GM18499 (cell line): ENCODE data around the gene IL12RB1.
"Not testable (repeated sequence)": the region's sequence is repeated elsewhere in the genome, so short reads cannot be mapped to it uniquely, and the experiment has no call there.

Source experiments
- ATAC-seq: cut with Tn5 transposase; IDR thresholded peaks from one replicate; pipeline ENCODE4 v1.9.1; 2021; ENCODE audit warnings: moderate number of reproducible peaks; ENCODE audit not compliant: insufficient read depth, unreplicated experiment

IL12RB1 gene

DNA sequence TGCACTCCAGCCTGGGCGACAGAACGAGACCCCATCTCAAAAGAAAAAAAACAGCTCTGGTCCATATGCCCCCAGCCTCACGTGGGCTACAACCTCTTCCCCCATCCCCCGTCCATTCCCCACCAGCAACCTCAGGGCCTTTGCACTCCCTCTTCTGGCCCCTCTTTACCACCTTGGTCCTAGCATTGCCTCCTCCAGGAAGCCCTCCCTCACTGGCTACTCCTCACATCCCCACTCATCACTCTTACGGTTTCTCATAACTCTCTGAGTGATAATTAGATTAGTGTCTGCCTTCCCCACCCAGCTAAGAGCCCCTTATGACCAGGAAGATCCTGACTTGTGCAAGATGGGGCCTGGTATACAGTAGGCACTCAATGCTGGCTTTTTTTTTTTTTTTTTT is 30.8 kb downstream of the IL12RB1 start:
- no peak for ATAC-seq

DNA sequence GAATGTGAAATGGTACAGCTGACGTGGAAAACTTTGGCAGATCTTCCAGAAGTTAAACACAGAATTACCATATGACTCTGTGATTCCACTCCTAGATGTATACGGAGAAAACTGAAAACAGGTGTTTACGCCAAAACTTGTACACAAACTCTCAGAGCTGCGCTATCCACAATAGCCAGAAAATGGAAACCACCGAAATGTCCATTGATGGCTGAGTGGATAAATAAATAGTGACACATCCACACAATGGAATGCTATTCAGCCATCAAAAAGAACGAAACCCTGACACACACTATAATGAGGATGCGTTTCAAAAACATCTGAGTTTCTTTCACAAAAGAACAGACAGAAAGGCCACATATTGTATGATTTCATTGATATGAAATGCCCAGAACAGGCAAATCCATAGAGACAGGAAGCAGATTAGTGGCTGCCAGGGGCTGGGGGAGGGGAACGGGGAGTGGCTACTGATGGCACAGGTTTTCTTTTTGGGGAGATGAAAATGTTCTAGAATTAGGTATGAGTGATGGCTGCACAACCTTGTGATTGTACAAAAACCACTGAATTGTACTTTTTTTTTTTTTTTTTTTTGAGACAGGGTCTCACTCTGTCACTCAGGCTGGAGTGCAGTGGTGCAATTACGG is 33.0 kb downstream of the IL12RB1 start:
- no peak for ATAC-seq

DNA sequence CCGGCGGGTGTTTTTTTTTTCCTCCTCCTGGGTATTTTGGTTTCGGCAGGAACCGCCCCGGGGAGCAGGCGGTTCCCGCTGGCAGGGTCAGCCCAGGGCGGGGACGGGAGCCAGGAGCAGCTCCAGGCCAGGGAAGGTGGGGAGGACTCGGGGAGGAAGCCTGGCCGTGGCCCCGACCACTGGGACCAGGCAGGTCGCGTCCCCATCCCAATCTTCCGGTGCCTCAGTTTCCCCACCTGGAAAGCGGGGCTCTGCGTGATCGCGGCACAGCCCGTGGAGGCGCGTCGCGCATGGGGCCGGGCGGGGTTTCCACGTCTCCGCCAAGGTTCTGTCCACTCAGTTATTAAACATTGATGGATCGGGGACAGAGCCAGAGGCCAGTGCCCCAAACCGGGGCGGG is 34.8 kb downstream of the IL12RB1 start:
- no peak for ATAC-seq

DNA sequence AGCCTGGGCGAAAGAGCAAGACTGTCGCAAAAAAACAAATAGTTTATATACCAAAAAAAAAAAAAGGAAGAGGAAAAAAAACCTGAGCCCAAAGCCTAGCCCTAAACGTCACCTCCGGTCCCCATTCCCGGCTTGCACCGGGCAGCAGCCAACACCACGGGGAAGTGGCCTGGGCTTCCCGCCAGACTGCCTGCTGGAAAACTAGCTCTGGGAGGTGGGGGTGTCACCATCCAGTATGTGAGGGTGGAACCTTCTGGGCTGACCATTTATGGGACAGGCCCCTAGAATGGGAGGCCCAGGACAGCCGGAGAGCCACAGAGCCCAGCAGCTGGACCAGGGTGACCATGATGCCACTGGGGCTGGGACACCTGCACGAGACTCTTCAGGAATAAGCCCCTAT is 37.3 kb downstream of the IL12RB1 start:
- ATAC-seq, result no peak

DNA sequence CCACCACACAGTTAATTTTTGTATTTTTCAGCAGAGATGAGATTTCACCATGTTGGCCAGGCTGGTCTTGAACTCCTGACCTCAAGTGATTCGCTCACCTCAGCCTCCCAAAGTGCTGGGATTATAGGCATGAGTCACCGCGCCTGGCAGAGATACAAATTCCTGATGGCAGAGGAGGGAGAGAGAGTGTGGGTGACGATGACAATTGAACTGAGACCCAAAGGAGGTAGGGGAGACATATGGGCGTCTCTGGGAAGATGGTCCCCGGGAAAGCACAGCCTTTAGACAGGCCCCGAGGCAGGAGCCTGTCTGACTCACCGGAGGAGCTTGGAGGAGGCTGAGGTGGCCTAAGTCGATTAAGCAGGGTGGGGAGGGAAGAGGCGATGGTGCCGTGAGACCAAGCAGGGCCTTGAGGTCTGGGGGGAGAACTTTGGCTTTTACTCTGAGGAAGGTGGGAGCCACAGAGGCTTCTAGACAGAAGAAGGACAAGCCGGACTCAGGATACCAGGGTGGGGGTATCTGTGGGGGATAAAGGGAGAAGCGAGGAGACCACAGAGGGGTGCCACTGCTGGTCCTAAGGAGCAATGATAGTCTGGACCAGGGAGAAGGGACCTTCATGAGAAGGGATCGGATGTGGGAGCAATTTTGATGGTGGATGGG is 40.5 kb downstream of the IL12RB1 start:
- no peak for ATAC-seq

DNA sequence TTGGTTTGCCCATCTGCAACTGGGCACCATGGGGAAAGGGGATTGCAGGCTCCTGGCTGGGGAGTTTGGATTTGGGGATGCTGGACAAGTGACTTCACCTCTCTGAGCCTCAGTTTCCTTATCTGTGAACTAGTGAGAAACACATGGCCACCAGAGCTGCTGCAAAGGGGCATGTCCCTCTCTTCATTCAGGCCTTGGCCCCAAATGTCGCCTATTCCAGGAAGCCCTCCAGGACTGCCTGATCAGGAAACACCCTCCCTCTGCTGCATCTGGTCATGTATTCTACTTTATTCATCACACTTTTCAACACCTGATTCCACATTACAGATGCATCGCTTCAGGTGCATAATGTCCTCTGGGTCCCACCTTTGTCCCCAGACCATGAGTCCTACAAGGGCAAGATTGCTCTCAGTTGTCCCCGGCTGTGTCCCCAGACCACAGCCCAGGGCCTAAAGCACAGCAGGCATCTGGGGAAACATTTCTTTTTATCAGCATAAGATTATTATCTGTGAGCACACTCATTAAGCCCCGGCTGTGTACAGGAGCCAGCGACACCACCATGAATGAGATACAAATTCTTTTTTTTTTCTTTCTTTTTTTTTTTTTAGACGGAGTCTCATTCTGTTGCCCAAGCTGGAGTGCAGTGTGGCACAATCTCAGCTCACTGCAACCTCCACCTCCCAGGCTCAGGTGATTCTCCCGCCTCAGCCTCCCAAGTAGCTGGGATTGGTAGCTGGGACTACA is 41.3 kb downstream of the IL12RB1 start:
- ATAC-seq, result no peak

DNA sequence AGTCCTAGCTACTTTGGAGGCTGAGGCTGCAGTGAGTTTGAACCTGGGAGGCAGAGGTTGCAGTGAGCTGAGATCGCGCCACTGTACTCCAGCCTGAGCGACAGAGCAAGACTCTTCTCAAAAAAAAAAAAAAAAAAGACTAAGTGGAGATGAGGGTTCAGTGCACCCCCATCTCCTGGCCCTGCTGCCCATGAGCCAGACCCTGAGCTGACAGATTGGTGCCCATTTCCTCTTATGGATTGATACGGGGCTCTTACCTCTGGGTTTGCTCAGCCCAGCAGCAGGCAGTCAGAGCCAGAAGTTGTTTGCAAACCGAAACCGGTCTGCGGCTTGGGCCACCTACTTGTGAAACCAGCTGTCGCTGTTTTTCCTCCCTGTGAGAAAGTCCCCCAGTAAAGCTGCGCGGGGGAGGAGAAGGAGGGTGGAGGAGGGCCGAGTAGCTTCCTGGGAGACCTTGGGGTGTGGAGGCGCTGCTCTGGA is 41.9 kb downstream of the IL12RB1 start:
- ATAC-seq, result no peak

DNA sequence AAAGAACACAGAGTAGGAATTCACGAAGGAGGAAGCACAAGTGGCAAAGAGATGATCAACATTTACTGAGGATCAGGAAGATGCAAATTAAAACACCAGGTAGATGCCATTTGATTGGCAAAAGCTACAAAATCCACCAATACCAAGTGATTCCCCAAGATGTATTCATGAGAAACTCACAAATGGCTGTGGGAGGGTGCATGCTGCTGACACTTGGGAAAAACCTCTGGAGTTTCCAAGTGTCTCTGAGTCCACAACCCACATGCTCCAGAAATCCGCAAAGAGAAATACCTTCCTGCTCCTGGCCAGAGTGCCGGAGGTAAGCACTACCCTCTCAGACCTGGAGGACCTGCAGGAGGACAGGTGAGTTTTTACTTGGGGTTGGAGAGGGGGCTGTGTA is 43.1 kb downstream of the IL12RB1 start:
- no peak for ATAC-seq

DNA sequence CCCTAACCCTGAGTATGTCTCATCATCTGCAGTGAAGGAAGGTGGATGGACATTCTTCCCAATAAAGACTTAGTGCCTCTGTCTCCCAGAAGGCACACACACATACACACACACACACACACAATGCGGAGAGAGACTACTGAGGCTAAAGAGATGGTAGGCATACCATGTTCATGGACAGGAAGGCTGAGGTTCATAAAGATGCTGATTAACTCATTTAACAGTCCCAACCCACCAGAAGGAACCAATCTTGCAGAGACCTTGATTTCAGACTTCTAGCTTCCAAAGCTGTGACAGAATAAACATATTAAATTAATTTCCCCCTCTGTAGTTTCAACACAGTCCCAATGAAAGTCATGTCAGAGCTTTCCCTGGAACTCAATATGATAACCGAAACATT is 45.7 kb downstream of the IL12RB1 start:
- ATAC-seq, result no peak

DNA sequence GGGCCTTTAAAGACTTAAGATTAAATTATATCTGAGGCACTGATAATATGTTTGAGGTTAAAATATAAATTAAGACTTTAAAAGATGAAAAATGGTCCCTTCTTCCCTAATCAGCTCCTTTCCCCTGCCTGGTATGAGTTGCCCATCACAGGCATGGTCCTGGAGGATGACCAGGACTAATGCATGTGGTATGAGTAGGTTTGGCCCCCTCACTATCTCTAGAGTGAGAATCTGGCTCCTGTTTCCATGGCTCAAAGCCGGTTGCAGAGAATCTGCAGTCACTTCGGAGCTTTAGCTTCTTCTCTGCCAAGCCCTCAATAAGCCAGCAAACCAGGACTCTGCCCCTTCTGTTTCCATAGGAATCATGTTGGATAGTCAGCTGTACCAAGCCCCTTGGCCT is 54.6 kb downstream of the IL12RB1 start:
- not testable (repeated sequence) for ATAC-seq

DNA sequence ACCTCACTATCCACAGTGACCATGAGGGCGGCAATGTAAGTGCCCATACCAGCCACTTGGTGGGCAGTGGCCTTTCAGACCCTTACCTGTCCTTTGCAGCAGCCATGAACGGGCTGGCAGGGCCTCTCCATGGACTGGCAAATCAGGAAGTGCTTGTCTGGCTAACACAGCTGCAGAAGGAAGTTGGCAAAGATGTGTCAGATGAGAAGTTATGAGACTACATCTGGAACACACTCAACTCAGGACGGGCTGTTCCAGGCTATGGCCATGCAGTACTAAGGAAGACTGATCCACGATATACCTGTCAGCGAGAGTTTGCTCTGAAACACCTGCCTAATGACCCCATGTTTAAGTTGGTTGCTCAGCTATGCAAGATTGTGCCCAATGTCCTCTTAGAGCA is 55.3 kb downstream of the IL12RB1 start:
- not testable (repeated sequence) for ATAC-seq

DNA sequence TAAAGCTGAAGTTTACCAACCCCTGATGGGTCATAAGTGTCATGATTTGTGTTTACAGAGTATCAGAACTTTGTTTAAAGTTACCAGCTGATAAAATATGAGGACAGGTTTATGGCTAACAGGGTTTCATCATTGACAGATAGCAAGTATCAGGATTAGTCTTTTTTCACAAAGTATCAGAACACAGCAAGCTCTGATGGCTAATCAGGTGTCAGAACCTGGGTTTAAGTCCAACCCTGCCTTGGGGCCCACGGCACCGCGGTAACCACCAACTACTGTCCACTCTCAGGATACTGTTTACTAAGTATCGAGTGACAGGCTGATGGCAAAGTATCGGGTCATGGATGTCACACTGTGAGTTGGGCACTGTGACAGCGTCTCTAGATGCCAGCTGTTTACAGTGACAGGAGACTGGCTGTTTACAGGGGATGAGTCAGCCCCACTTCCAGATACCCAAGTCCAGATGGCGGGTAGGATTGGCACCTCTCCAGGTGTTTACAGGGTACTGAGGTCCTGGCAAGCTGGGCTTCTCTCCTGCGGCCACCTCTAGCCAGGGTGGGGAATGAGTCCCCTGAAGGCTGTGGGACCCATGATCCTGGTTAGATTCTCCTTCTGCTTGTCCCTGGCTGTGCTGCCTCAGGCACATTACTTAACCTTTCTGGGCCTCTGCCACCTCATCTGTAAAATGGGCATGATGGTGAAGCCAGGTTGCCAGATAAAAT is 57.0 kb downstream of the IL12RB1 start:
- ATAC-seq, result no peak

DNA sequence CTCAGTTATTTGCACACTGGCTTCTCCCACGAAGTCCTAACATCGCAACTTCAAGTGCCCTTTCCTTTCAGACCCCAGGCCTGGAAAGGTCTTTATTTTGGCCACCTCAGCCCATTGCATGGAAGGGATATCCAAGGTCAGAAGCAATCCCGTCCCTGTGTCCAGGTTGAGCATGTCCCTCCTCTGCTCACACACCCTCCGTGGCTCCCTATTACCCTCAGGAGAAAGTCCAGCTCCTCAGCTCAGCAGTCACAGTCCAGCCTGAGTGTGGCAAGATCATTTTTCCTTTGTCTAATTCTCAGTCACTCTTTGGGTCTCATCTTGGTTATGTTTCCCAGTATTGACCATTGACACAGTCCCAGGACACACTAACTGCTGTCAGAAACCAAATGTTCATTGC is 59.6 kb downstream of the IL12RB1 start:
- no peak for ATAC-seq

DNA sequence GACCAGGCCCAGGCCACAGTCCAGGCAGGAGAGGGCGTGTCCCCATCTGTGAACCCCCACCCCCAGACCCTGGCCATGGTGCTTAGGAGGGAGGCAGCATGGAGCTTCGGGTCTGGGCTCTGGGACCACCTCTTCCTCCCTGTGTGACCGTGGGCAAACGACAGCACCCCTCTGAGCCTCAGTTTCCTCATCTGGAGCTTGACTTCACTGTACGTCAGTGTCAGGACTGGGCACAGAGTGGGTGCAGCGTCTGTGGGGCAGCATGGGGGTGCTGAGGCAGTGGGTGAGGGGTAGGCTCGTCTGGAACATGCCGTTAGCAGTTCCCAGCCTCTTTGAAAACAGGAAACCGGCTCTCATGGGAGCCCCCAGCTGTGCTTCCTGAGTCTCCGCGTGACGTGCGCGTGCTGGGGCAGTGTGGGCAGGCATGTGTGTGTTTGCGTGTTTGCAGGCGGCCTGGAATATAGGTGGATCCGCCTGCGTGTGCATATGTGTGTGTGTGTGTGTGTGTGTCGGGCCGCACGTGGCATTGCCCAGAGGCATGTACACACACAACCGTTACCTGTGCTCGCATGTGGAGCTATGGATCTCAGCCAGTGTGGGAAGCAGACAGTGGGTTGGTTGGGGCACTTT is 63.0 kb downstream of the IL12RB1 start:
- ATAC-seq, result no peak

DNA sequence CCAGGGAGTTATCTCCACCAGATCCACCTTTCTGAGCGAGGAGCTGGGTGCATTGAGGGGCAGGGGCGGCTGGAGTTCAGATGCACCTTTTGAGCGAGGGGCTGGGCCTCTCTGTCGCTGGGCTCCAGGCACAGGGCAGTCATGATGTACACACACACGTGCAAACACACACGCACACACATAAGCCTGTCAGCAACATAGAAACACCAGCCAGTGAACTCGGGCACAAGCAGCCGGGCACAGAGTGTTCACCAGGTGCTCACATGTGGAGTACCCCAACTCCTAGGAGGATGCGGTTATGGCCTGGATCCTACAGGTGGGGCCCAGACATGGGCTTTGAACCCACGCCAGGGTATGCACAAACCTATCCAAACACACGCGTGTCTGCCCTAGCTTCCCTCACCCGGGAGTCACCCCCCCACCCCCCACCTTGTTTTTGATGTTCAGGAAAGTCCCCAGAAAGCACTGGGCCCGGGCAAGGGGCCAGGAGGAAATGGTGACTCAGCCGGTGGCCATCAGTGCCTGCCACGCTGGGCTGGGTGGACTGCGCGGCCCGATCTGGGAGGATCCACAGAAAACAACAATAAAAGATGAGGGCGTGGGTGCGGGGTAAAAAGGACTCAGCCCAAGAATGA is 65.5 kb downstream of the IL12RB1 start:
- ATAC-seq, result no peak

DNA sequence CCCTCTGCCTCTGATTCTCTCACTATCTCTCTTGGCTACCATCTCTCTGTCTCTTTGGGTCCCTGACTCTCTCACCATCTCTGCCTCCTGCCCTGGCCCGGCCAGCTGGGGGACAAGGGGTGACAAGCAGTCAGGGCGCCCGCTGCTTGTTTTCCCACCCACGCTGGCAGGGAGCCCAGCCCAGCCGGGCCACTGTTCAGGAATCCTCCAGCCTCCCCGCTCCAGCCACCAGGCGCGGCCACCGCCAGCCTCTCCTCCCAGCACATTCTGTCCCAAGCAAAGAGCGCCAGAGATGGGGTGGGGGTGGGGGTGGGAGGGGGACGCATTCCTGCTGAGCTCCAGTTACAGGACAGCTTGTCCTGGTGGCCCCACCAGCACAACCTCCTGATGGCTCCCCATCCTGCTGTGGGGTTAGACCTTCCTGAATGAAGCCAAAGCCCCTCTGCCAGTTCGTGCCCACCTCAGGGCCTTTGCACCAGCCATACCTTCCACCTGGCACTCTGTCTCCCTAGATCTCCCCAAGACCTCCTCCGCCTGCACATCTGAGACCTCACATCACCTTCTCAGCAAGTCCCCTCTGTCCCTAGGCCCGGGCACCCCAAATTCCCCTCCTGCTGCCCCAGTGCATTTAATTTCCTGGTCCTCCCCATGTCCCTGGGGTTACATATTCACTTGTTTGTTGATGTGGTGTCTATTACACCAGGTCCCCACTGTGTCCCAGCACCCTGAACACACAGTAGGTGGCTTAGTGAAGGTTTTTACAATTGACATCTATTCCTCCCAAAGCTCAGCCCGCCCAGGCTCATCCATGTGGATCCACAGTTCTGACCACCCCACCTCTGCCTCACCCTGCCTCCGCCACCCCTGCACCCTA is 66.3 kb downstream of the IL12RB1 start:
- no peak for ATAC-seq

DNA sequence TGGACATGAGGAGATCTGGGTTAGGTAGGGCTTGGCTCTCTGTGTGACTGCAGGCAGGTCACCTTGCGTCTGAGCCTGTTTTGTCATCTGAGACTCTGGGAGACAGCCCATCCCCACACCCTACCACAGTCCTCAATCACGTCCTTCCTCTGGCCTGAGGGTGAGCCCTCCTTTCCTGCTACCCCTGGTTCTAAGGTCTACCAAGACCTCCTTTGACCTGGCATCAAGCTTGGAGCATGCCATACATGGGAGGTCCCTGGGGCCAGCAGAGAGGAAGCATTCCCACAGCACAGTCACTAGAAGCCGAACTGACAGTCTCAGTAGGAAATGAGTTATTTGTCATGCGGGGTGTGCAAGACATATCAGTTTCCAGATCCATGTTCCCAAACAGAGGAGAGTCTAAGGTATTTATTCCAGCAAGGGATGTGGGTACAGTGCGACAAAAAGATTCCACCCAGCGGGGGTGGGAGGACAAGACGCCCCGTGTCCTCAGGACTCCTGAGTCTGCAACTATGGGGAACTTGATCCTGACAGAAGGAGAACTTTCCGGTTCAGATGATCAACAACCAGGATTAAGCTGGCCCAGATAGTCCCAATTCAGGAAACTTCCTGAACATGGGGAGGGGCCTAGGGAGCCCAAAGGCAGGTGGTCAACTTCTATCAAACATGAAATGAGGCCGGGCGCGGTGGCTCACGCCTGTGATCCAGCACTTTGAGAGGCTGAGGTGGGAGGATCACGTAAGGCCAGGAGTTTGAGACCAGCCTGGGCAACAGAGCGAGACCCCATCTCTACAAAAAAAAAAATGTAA is 69.3 kb downstream of the IL12RB1 start:
- no peak for ATAC-seq

DNA sequence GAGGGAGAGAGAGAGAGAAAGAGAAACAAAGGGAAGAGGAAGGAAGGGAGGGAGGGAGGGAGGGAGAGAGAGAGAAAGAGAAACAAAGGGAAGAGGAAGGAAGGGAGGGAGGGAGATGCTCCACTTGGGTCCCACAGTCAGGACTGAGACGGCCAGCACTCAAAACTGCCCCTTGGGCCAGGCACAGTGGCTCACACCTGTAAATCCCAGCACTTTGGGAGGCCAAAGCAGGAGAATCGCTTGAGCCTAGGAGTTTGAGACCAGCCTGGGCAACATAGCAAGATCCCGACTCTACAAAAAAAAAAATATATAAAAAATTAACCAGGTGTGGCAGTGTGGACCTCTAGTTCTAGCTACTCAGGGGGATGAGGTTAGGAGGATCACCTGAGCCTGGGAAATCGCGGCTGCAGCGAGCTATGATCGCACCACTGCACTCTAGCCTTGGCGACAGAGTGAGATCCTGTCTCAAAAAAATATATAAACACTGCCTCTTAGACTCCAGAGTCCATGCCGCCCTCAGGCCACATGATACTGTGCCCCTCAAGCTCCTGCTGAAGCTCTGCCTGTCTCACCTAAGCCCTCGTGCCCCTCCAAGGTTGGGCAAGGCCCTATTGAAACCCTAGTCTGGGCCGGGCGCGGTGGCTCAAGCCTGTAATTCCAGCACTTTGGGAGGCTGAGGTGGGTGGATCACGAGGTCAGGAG is 70.4 kb downstream of the IL12RB1 start:
- no peak for ATAC-seq
